Measurements from ENCODE around the gene TNFAIP2. TPM values are rescaled to one million over a fixed set of nuclear protein-coding genes. Genes with fewer than 3 reads are reported as not detected.

Gene TNFAIP2
- total RNA-seq, 1 experiment from 2014 or later, result 87.3 TPM

- ChIA-PET CTCF (no interaction called here), POLR2A (ENCODE audit: unreplicated experiment) (no interaction called here)
- no peak for ATAC-seq
- no peak for TF ChIP-seq EZH2phosphoT487 (IDR thresholded peaks at IDR 0.05; ENCODE audit: borderline replicate concordance, low read length)
- no peak for TF ChIP-seq CTCF (conservative IDR thresholded peaks at IDR 0.05; ENCODE audit: low read depth, low read length)
- TF ChIP-seq EZH2 (IDR thresholded peaks at IDR 0.05; ENCODE audit: low read length, unreplicated experiment), result no peak
- Histone ChIP-seq H3K9ac (ENCODE audit: low read length) (no peak overlapping the region), H3K79me2 (ENCODE audit: low read length) (no peaks in the 10 kb centered on the region), H3K9me3 (ENCODE audit: low read length) (no peaks in the 10 kb centered on the region), H3K27me3 (ENCODE audit: low read length) (no peaks in the 10 kb centered on the region), H3K36me3 (ENCODE audit: low read depth, low read length) (no peaks in the 10 kb centered on the region), H2AFZ (ENCODE audit: low read length) (no peak overlapping the region), H3K9me2 (replicated peaks; ENCODE audit: low read length) (no peaks in the 10 kb centered on the region), H3K4me1 (ENCODE audit: insufficient read depth, low read length) (no peaks in the 10 kb centered on the region), H3F3A (ENCODE audit: low read length, unreplicated experiment) (no peaks in the 10 kb centered on the region), H3K4me3 (ENCODE audit: low read length) (no peak overlapping the region), H3K4me2 (ENCODE audit: low read length) (no peak overlapping the region), H4K20me1 (ENCODE audit: low read length) (no peaks in the 10 kb centered on the region), H3K27ac (ENCODE audit: low read length) (no peak overlapping the region)
- DNase-seq, result no peak
- no TSS peak for BruUV-seq (replicated peaks)
- intact Hi-C loops (cut with micrococcal nuclease), result no loop called here
Measured at GRCh38 chr14:103081951-103082350, 41.3 kb upstream of the TNFAIP2 start.

- Histone ChIP-seq H3K4me2 (ENCODE audit: low read length) (no peak within 1 kb of the TSS), H2AFZ (ENCODE audit: low read length) (no peak within 1 kb of the TSS), H3K9me2 (replicated peaks; ENCODE audit: low read length) (no peaks in the 10 kb centered on the region), H3K4me3 (ENCODE audit: low read length) (no peak within 1 kb of the TSS), H3K9ac (ENCODE audit: low read length) (no peak within 1 kb of the TSS), H4K20me1 (ENCODE audit: low read length) (no peaks in the 10 kb centered on the region), H3K9me3 (ENCODE audit: low read length) (no peaks in the 10 kb centered on the region), H3F3A (ENCODE audit: low read length, unreplicated experiment) (no peaks in the 10 kb centered on the region), H3K36me3 (ENCODE audit: low read depth, low read length) (no peaks in the 10 kb centered on the region), H3K79me2 (ENCODE audit: low read length) (no peaks in the 10 kb centered on the region), H3K27ac (ENCODE audit: low read length) (no peak within 1 kb of the TSS), H3K4me1 (ENCODE audit: insufficient read depth, low read length) (no peaks in the 10 kb centered on the region), H3K27me3 (ENCODE audit: low read length) (no peaks in the 10 kb centered on the region)
- CTCF ChIA-PET, result no interaction called here
- intact Hi-C loops (cut with micrococcal nuclease), result no loop called here
- TF ChIP-seq EZH2phosphoT487 (IDR thresholded peaks at IDR 0.05; ENCODE audit: borderline replicate concordance, low read length) (no peak), EZH2 (IDR thresholded peaks at IDR 0.05; ENCODE audit: low read length, unreplicated experiment) (no peak), CTCF (conservative IDR thresholded peaks at IDR 0.05; ENCODE audit: low read depth, low read length) (no peak)
- POLR2A ChIA-PET (ENCODE audit: unreplicated experiment), result no interaction called here
- ATAC-seq, result no peak
- no peak for DNase-seq
- no TSS peak for BruUV-seq (replicated peaks)
Measured at GRCh38 chr14:103084021-103084919, 39.0 kb upstream of the TNFAIP2 start, which contains the start of gene LBHD2. TSS of gene LBHD2 (plus strand) at chr14:103084210. CDS start at chr14:103086013, 1,803 bp downstream.

Data from PC-3 (cell line).